ENCODE data around the gene TEKT3. TPM values are rescaled to one million over a fixed set of nuclear protein-coding genes. Genes with fewer than 3 reads are reported as not detected.

TEKT3 gene
- total and polyA plus RNA-seq, 2 donors (not counting 3 experiments of a cell fraction or from before 2014, with no cell fraction given) = 0.28 TPM; not detected in 1

- Histone ChIP-seq H3K9ac (replicated peaks; ENCODE audit: extremely low read depth, insufficient read depth, low read length) (no peak overlapping the region), H3K27me3 (ENCODE audit: control insufficient read depth in 2 of 2, insufficient read depth in 2 of 2, low read length in 2 of 2) (peaks cover 0 to 12% of the 10 kb centered on the region in 2 experiments), H3K27ac (ENCODE audit: insufficient read depth, low read depth, low read length) (no peak overlapping the region), H3K9me3 (replicated peaks; ENCODE audit: control insufficient read depth, insufficient read depth, low read length) (no peaks in the 10 kb centered on the region), H3K79me2 (ENCODE audit: control insufficient read depth, insufficient read depth, low read length) (peaks cover 16% of the 10 kb centered on the region), H3K4me1 (ENCODE audit: control insufficient read depth, extremely low read depth, insufficient read depth, low read length) (peaks cover 15% of the 10 kb centered on the region), H3K4me2 (ENCODE audit: insufficient read depth, low read length) (peak overlapping the region; percentile 77), H2AFZ (ENCODE audit: low read depth, low read length) (no peak overlapping the region), H4K20me1 (replicated peaks; ENCODE audit: control insufficient read depth, extremely low read depth, insufficient read depth, low read length) (no peaks in the 10 kb centered on the region), H3K36me3 (ENCODE audit: control insufficient read depth in 2 of 2, extremely low read depth in 1 of 2, insufficient read depth in 2 of 2, low read length in 2 of 2) (no peaks in the 10 kb centered on the region), H3K4me3 (replicated peaks in 1 of 3; ENCODE audit: insufficient read depth in 1 of 3, low read depth in 1 of 3, low read length in 3 of 3) (no peak overlapping the region), H3K9me1 (replicated peaks; ENCODE audit: control insufficient read depth, extremely low read depth, insufficient read depth, low read length) (no peaks in the 10 kb centered on the region)
- no peak for TF ChIP-seq JUN (IDR thresholded peaks at IDR 0.05; ENCODE audit: borderline replicate concordance, insufficient read depth, insufficient read length, low read depth)
- TF ChIP-seq MAX (IDR thresholded peaks at IDR 0.05; ENCODE audit: insufficient read depth, insufficient read length) = no peak
- TF ChIP-seq EZH2 (IDR thresholded peaks at IDR 0.05; ENCODE audit: borderline replicate concordance, low read depth, low read length, severe bottlenecking) = no peak
- TF ChIP-seq MYC (IDR thresholded peaks at IDR 0.05; ENCODE audit: low read depth, low read length) = no peak
- no peak for TF ChIP-seq FOS (IDR thresholded peaks at IDR 0.05; ENCODE audit: borderline replicate concordance, insufficient read depth, low read length)
- TF ChIP-seq POLR2A (IDR thresholded peaks at IDR 0.05; ENCODE audit: low read depth, low read length) = no peak
- DNase-seq (ENCODE audit: low read depth, low spot score) (no peak), FAIRE-seq (no peak)
- intact Hi-C loops (cut with micrococcal nuclease) = loop anchor here (2.0 kb wide), 2 partner anchors 135 to 173 kb away; no protein-coding TSS in a partner anchor
- ChIA-PET CTCF (interaction anchor here (0.7 to 11.6 kb wide), 9 partner anchors 9 to 246 kb away, joined by 3 to 410 read pairs (median 4); no protein-coding TSS in a partner anchor), POLR2A (interaction anchor here (0.7 kb wide), 1 partner anchor 227 kb away, joined by 3 read pairs; no protein-coding TSS in a partner anchor)
- dilution Hi-C loops (cut with MboI; ENCODE audit: extremely low pct_ligation_motif_present, low sequenced_read_pairs) = no loop called here
- no TSS peak for BruUV-seq (replicated peaks)
These were observed 77.7 kb downstream of the TEKT3 start for GRCh38 chr17:15263680-15264079.

GRCh38 chr17:15263206-15263579 is 78.2 kb downstream of the TEKT3 start:
- ChIA-PET POLR2A (interaction anchor here (0.7 kb wide), 1 partner anchor 227 kb away, joined by 3 read pairs; no protein-coding TSS in a partner anchor), CTCF (interaction anchor here (0.7 to 11.6 kb wide), 12 partner anchors 9 to 247 kb away, joined by 3 to 410 read pairs (median 4); no protein-coding TSS in a partner anchor)
- Histone ChIP-seq H4K20me1 (replicated peaks; ENCODE audit: control insufficient read depth, extremely low read depth, insufficient read depth, low read length) (no peaks in the 10 kb centered on the region), H3K36me3 (ENCODE audit: control insufficient read depth in 2 of 2, extremely low read depth in 1 of 2, insufficient read depth in 2 of 2, low read length in 2 of 2) (peaks cover 0 to 2% of the 10 kb centered on the region in 2 experiments), H2AFZ (ENCODE audit: low read depth, low read length) (peak overlapping the region; percentile 84), H3K9me1 (replicated peaks; ENCODE audit: control insufficient read depth, extremely low read depth, insufficient read depth, low read length) (no peaks in the 10 kb centered on the region), H3K9me3 (replicated peaks; ENCODE audit: control insufficient read depth, insufficient read depth, low read length) (no peaks in the 10 kb centered on the region), H3K4me1 (ENCODE audit: control insufficient read depth, extremely low read depth, insufficient read depth, low read length) (peaks cover 15% of the 10 kb centered on the region), H3K27ac (ENCODE audit: insufficient read depth, low read depth, low read length) (peak overlapping the region; percentile 50), H3K9ac (replicated peaks; ENCODE audit: extremely low read depth, insufficient read depth, low read length) (peak overlapping the region; percentile 71), H3K4me3 (replicated peaks in 1 of 3; ENCODE audit: insufficient read depth in 1 of 3, low read depth in 1 of 3, low read length in 3 of 3) (peak overlapping the region; percentile 43 to 82 (median 45)), H3K4me2 (ENCODE audit: insufficient read depth, low read length) (peak overlapping the region; percentile 77), H3K27me3 (ENCODE audit: control insufficient read depth in 2 of 2, insufficient read depth in 2 of 2, low read length in 2 of 2) (peaks cover 0 to 12% of the 10 kb centered on the region in 2 experiments), H3K79me2 (ENCODE audit: control insufficient read depth, insufficient read depth, low read length) (peaks cover 18% of the 10 kb centered on the region)
- BruUV-seq (replicated peaks) = no TSS peak
- intact Hi-C loops (cut with micrococcal nuclease) = loop anchor here (2.0 kb wide), 2 partner anchors 136 to 174 kb away; no protein-coding TSS in a partner anchor
- DNase-seq (ENCODE audit: low read depth, low spot score) = peak; percentile 62
- peak; percentile 84 for FAIRE-seq
- dilution Hi-C loops (cut with MboI; ENCODE audit: extremely low pct_ligation_motif_present, low sequenced_read_pairs) = no loop called here
- TF ChIP-seq CTCF (IDR thresholded peaks at IDR 0.05; ENCODE audit: extremely low read depth in 1 of 2, insufficient read depth in 1 of 2, low read depth in 1 of 2, low read length in 2 of 2) (no peak), EZH2 (IDR thresholded peaks at IDR 0.05; ENCODE audit: borderline replicate concordance, low read depth, low read length, severe bottlenecking) (no peak), POLR2AphosphoS5 (IDR thresholded peaks at IDR 0.05; ENCODE audit: insufficient read depth, low read depth, low read length) (no peak)
